ENCODE data around the gene LHFPL3.

The LHFPL3 gene

DNA sequence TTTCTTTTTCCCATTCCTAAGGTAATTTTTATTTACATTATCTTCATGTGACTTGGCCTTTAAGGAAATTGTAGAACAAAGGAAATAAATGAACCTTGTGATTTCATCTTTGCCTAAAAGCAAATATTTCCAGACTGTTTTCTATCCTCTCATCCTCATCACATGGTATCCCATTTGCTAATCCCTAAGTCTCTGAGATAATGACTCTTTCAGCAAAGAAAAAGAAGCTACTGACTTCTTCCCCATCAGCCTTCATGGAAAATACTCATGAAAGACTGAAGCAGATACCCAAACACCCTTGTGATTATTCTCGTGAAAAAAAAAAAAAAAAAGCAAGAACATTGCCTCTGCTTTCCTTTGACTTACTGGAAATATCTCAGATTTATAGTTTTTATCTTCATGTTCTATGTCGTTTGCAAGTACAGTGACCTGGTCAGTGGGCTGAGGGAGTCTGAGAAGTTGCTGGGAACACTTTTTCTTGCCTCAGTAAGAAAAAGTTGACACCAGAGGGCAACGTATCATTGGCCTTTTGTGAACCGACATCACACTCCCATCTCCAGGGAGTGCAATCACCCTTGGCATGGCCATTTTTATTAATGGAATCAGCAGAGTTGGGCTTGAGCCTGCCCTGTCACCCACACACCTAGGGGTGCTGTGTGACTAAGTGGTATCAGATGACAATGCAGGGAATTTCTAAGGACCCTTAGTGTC, 439.6 kb downstream of the LHFPL3 start:
- H3K79me2 ChIP-seq (ENCODE audit: control insufficient read depth, low read length) = no peaks in the 10 kb centered on the region

GRCh38 chr7:104772405-104773345, 444.3 kb downstream of the LHFPL3 start:
- Histone ChIP-seq H3F3A (ENCODE audit: control insufficient read depth, insufficient read depth) (no peaks in the 10 kb centered on the region), H3K9me3 (ENCODE audit: control insufficient read depth, insufficient read depth, low read length) (no peaks in the 10 kb centered on the region), H3K4me2 (ENCODE audit: low read length) (no peak overlapping the region), H4K20me1 (ENCODE audit: control insufficient read depth, insufficient read depth, low read depth, low read length) (no peaks in the 10 kb centered on the region), H3K36me3 (ENCODE audit: control insufficient read depth, low read length) (no peaks in the 10 kb centered on the region), H3K4me1 (ENCODE audit: control insufficient read depth, low read length) (no peaks in the 10 kb centered on the region), H3K27me3 (ENCODE audit: control insufficient read depth, low read length) (no peaks in the 10 kb centered on the region), H3K27ac (ENCODE audit: low read depth, low read length) (no peak overlapping the region), H3K9me2 (replicated peaks; ENCODE audit: control insufficient read depth, low read length) (no peaks in the 10 kb centered on the region), H3K4me3 (ENCODE audit: low read length) (no peak overlapping the region), H3K79me2 (ENCODE audit: control insufficient read depth, low read length) (no peaks in the 10 kb centered on the region)
- TF ChIP-seq, protein P1, sequence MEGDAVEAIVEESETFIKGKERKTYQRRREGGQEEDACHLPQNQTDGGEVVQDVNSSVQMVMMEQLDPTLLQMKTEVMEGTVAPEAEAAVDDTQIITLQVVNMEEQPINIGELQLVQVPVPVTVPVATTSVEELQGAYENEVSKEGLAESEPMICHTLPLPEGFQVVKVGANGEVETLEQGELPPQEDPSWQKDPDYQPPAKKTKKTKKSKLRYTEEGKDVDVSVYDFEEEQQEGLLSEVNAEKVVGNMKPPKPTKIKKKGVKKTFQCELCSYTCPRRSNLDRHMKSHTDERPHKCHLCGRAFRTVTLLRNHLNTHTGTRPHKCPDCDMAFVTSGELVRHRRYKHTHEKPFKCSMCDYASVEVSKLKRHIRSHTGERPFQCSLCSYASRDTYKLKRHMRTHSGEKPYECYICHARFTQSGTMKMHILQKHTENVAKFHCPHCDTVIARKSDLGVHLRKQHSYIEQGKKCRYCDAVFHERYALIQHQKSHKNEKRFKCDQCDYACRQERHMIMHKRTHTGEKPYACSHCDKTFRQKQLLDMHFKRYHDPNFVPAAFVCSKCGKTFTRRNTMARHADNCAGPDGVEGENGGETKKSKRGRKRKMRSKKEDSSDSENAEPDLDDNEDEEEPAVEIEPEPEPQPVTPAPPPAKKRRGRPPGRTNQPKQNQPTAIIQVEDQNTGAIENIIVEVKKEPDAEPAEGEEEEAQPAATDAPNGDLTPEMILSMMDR (IDR thresholded peaks at IDR 0.05; ENCODE audit: low read depth, low read length, poor library complexity, severe bottlenecking) = no peak
- no peak for TF ChIP-seq EZH2phosphoT487 (IDR thresholded peaks at IDR 0.05; ENCODE audit: borderline replicate concordance, low read length)

More for the DNA sequence above, 439.6 kb downstream of the LHFPL3 start:
- Histone ChIP-seq H4K20me1 (ENCODE audit: control insufficient read depth, insufficient read depth, low read depth, low read length) (no peaks in the 10 kb centered on the region), H3K36me3 (ENCODE audit: control insufficient read depth, low read length) (no peaks in the 10 kb centered on the region), H3K4me2 (ENCODE audit: low read length) (no peak overlapping the region), H3K4me1 (ENCODE audit: control insufficient read depth, low read length) (no peaks in the 10 kb centered on the region), H3K27me3 (ENCODE audit: control insufficient read depth, low read length) (peaks cover 3% of the 10 kb centered on the region; the same call in 1 of the 2 replicates), H3K4me3 (ENCODE audit: low read length) (no peak overlapping the region), H3K27ac (ENCODE audit: low read depth, low read length) (no peak overlapping the region), H3F3A (ENCODE audit: control insufficient read depth, insufficient read depth) (no peaks in the 10 kb centered on the region), H3K9me3 (ENCODE audit: control insufficient read depth, insufficient read depth, low read length) (no peaks in the 10 kb centered on the region), H3K9me2 (replicated peaks; ENCODE audit: control insufficient read depth, low read length) (no peaks in the 10 kb centered on the region)
- TF ChIP-seq, protein P1 (IDR thresholded peaks at IDR 0.05; ENCODE audit: low read depth, low read length, poor library complexity, severe bottlenecking) = no peak
- TF ChIP-seq EZH2phosphoT487 (IDR thresholded peaks at IDR 0.05; ENCODE audit: borderline replicate concordance, low read length) = no peak

- Histone ChIP-seq H3F3A (ENCODE audit: control insufficient read depth, insufficient read depth) (no peaks in the 10 kb centered on the region), H3K9me3 (ENCODE audit: control insufficient read depth, insufficient read depth, low read length) (no peaks in the 10 kb centered on the region), H3K4me1 (ENCODE audit: control insufficient read depth, low read length) (no peaks in the 10 kb centered on the region), H3K27me3 (ENCODE audit: control insufficient read depth, low read length) (no peaks in the 10 kb centered on the region), H3K79me2 (ENCODE audit: control insufficient read depth, low read length) (no peaks in the 10 kb centered on the region), H4K20me1 (ENCODE audit: control insufficient read depth, insufficient read depth, low read depth, low read length) (no peaks in the 10 kb centered on the region), H3K27ac (ENCODE audit: low read depth, low read length) (no peak overlapping the region), H3K36me3 (ENCODE audit: control insufficient read depth, low read length) (no peaks in the 10 kb centered on the region), H3K4me2 (ENCODE audit: low read length) (no peak overlapping the region), H3K4me3 (ENCODE audit: low read length) (no peak overlapping the region), H3K9me2 (replicated peaks; ENCODE audit: control insufficient read depth, low read length) (no peaks in the 10 kb centered on the region)
- TF ChIP-seq, protein P1 (IDR thresholded peaks at IDR 0.05; ENCODE audit: low read depth, low read length, poor library complexity, severe bottlenecking) = no peak
Measured at GRCh38 chr7:104773796-104774195, 445.4 kb downstream of the LHFPL3 start.
